Left cardiac atrium (tissue), 4 donors: ENCODE data around the gene POLR2J. TPM values are rescaled to one million over a fixed set of nuclear protein-coding genes. Genes with fewer than 3 reads are reported as not detected.

Source experiments
- ATAC-seq, 2 donors: fragments of 200-7000 bp; cut with Tn5 transposase; one replicate each; pipeline ENCODE4 v1.9.1; 2020; ENCODE audit warnings: mild to moderate bottlenecking in 2 of 2, moderate library complexity in 2 of 2
- DNase-seq: peaks from one replicate; pipeline ENCODE4 v3.0.0-alpha.2; 2020
- intact Hi-C, 2 donors: fragments of 100-400 bp; cut with DNase I; formaldehyde crosslinking; loops; one replicate each; pipeline versions ENCODE4 v1.14.1 to v1.15.1; 2022 to 2023
- microRNA-seq, 2 donors: library from miRNA; unstranded; fragments of <30 nt; microRNA quantifications; one replicate each; pipeline ENCODE4 v1.2.0, GENCODE V29; 2020
- total RNA-seq, 2 donors: library from RNA; stranded (reverse); fragmentation: NEBNext Ultra II Directional; extraction: Animal tissue kit (Norgen Biotek cat#: 25700); gene quantifications; one replicate each; pipeline ENCODE4 v1.2.1, GENCODE V29; 2021
- donor health status: DM: no; HTN: yes; CAD: no.
- donor health status: DM: no; HTN: yes; CAD: no; lungs with severe emphysema.
- donor health status: DM: yes; HTN: yes; CAD: no.
- donor health status: Dilated cardiomyopathy.

POLR2J gene
- total RNA-seq, 2 donors from 2014 or later = 42.9 to 52.7 TPM

DNA sequence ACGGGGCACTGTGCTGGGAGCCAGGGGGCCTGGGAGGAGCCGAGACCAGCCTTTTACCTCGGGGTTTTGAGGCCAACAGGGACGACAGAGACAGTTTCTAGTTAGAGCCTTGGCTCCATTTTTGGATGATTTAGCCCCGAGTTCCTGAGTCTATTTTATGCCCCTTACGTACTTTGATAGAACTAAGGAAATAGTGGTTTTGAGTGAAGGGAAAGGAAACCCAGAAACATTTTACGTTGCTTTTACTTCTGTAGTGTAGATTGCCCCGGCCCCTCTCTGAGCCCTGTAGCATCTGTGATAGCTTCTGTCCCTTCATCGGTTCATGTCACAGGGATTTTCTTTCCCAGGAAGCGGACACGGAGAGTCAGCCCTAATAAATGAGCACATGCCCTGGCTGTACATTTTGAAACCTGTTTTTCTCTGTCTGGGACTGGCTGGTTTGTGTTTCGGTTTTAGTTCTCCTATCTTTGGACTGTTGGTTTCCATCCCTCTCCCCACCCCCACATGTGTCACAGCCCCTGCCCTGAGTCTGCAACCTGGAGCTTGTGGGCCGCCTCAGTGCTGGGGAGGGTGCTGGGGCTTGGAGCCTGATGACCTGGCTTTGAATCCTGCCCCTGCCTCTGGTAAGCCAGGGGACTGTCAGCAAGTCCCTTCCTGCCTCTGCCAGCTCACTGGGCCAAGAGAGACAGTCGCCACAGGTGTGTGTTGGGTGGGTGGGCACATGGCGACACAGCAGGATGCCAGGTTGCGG is 52.3 kb downstream of the POLR2J start:
- intact Hi-C loops = no loop called here
- DNase-seq (no peak), ATAC-seq (peak; percentile 29 to 31)

DNA sequence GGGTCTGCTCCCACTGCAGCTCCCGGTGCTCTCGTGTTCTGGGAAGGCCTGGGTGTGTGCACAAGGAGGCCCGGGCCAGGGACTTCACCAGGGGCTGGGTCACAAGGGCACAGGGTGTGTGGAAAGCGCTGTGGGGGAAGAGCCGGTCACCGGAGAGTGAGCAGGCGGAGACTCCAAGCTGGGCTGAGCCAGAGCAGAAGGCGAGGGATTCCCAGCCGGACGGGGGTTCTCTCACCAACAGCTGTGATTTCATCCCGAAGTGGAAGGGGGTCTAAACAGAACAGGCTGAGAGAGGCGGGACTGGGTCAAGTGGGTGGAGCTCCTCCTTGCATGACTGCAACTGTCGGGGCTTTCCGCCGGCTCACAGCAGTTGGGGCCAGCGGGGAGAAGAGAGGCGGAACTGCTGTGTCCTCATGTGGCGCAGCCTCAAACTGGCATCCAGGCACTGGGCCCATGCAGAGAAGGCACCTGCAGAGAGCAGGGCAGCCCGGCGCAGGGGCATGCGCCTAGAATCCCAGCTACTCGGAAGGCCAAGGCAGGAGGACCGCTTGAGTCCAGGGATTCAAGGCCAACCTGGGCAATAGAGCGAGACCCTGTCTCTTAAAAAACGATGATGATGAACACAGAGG is 53.0 kb downstream of the POLR2J start:
- intact Hi-C loops = no loop called here
- peak; percentile 36 for DNase-seq
- peak; percentile 57 for ATAC-seq

DNA sequence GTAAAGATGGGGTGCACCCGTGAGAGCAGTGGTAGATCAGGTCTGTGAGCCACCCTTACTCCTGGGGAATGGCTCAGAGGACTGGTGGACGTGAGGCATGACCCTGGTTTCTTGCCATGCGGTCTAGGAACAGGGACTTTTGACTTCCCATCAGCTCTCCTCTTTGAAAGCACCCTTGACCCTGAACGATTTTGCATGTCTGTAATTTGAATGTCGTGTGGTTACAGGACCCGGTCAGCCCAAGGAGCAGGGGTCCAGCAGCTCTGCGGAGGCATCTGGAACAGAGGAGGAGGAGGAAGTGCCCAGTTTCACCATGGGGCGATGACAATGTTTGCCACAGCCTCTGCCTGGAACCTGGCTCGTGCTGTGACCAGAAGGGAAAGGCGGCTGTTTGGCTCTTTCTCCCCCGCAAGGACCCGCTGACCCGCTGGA is 53.9 kb downstream of the POLR2J start:
- no peak for DNase-seq
- intact Hi-C loops = no loop called here
- peak in 1 of 2 donors; percentile 13 for ATAC-seq

DNA sequence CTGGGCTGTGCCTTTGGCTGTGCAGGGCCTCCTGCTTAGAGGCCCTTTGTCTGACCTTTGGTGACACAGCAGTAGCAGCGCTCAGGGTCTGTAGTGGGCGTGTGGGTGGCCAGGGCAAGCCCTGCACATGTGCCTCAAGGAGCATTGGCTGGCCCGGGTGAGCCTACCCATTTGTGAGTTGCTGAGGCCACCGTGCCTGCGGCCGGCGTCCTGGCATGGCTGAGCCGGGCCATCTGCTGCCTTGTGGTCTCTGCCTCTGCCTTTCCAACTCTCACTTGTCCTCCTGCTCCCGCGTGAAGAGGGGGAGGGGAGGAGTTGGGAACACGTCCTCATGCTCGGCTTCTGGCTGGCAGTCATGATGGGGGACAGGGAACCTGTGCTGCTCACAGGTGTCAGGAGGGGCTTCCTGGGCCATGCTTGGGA is 54.6 kb downstream of the POLR2J start:
- ATAC-seq (no peak), DNase-seq (no peak)
- intact Hi-C loops = no loop called here

Small RNA genes within 50 kb of the gene (microRNA-seq; reads per million reads assigned to microRNA genes)
- gene MIR4467 = 0 to 0.27 reads per million in 2 donors
- gene MIR5090 = 0 reads per million in 2 donors

Other genes starting within 250 kb of the POLR2J start
- 1 to 10 TPM; 2.4 to 3.0 TPM for gene SH2B2, start 192.1 kb downstream of the POLR2J start, total RNA-seq
- not detected for gene SPDYE6, start 122.5 kb downstream of the POLR2J start, total RNA-seq
- gene PRKRIP1, start 82.6 kb downstream of the POLR2J start, total RNA-seq = 10 to 100 TPM; 12.9 to 19.7 TPM
- 10 to 100 TPM in 1 of 2 donors, 1 to 10 TPM in 1; 6.0 to 12.1 TPM for gene ORAI2, start 45.3 kb downstream of the POLR2J start, total RNA-seq
- 1 to 10 TPM; 7.1 to 7.2 TPM for gene ALKBH4, start 14.1 kb downstream of the POLR2J start, total RNA-seq
- gene LRWD1, start 13.9 kb downstream of the POLR2J start, total RNA-seq = 10 to 100 TPM in 1 of 2 donors, 1 to 10 TPM in 1; 9.8 to 12.2 TPM
- gene RASA4B, start 38.9 kb upstream of the POLR2J start, total RNA-seq = 10 to 100 TPM in 1 of 2 donors, 1 to 10 TPM in 1; 3.2 to 14.3 TPM
- 1 to 10 TPM; 2.9 to 3.1 TPM for gene UPK3BL2, start 64.8 kb upstream of the POLR2J start, total RNA-seq
- not detected for gene SPDYE2, start 72.3 kb upstream of the POLR2J start, total RNA-seq
- gene POLR2J3, start 93.7 kb upstream of the POLR2J start, total RNA-seq = 10 to 100 TPM in 1 of 2 donors, 1 to 10 TPM in 1; 9.2 to 14.6 TPM
- gene RASA4, start 137.8 kb upstream of the POLR2J start, total RNA-seq = 10 to 100 TPM; 16.2 to 33.5 TPM
- gene UPK3BL1, start 163.9 kb upstream of the POLR2J start, total RNA-seq = 10 to 100 TPM in 1 of 2 donors, 1 to 10 TPM in 1; 8.3 to 19.2 TPM
- not detected for gene SPDYE2B, start 171.4 kb upstream of the POLR2J start, total RNA-seq
- gene POLR2J2, start 192.7 kb upstream of the POLR2J start, total RNA-seq = 1 to 10 TPM; 1.9 to 4.2 TPM